Measurements from ENCODE around the gene ITPRIPL1. TPM values are rescaled to one million over a fixed set of nuclear protein-coding genes. Genes with fewer than 3 reads are reported as not detected.

The ITPRIPL1 gene
- polyA plus RNA-seq, 4 donors = 3.8 to 5.1 (median 4.8) TPM

- DNase-seq (ENCODE audit: low read depth in 4 of 4, low spot score in 3 of 4) = no peak
Observed at GRCh38 chr2:96320728-96321622, 4.1 kb upstream of the ITPRIPL1 start.

DNA sequence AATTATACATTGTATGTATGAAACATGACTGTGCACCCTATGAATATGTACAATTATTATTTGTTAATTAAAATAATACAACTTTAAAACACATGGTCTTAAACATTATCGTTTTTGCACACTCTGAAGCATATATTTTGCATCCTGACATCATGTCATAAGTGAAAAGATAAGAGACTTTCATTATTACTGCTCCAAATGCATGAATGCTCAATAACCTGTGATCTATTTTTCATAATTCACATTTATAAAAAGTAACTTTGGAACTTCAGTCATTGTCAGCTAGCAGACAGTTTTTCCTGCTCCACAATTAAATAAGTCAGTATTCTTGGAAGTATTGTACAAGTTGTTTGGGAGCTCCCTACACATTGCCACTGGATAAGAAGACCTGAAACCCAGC, 1.3 kb upstream of the ITPRIPL1 start:
- DNase-seq (ENCODE audit: low read depth in 4 of 4, low spot score in 3 of 4) = no peak

GRCh38 chr2:96324721-96325040, 436 bp upstream of the ITPRIPL1 start:
- no peak for DNase-seq (ENCODE audit: low read depth in 4 of 4, low spot score in 3 of 4)

DNA sequence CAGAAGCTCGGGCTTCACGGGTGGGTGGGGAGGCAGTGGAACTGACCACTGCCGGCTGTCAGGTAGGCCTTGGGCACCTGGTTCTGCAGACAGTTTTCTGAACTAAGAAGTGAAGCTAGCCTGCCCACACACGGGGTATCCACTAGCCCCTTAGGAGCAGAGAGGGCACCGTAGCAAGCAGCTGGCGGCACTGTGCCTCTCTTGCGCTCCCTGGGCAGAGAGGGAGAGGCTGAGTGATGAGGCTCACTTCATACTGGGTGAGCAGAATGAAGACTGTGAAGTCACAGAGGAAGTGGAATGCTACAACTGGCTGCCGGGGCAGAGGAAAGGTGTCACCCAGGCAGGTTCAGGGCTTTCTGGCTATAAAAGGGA, 753 bp downstream of the ITPRIPL1 start:
- no peak for DNase-seq (ENCODE audit: low read depth in 4 of 4, low spot score in 3 of 4)

GRCh38 chr2:96326564-96326963, 1.4 kb downstream of the ITPRIPL1 start:
- no peak for DNase-seq (ENCODE audit: low read depth in 4 of 4, low spot score in 3 of 4)

DNA sequence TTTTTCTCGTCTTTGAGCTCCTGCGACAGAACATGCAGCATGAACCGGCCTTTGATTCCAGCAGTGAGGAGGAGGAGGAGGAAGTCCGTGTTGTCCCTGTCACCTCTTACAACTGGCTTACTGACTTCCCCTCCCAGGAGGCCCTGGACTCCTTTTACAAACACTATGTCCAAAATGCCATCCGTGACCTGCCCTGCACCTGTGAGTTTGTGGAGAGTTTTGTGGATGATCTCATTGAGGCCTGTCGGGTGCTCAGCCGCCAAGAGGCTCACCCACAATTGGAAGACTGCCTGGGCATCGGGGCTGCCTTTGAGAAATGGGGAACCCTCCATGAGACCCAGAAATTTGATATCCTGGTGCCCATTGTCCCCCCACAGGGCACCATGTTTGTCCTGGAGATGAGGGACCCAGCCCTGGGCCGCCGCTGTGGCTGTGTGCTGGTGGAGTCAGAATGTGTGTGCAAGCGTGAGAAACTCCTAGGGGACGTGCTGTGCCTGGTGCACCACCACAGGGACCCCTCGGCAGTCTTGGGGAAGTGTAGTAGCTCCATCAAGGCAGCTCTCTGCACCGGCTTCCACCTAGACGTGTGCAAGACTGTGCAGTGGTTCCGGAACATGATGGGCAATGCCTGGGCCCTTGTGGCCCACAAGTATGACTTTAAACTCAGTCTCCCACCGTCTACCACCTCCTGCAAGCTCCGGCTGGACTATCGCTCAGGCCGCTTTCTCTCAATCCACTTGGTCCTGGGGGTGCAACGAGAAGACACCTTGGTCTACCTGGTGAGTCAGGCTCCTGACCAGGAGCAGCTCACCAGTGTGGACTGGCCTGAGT, 2.1 kb downstream of the ITPRIPL1 start:
- DNase-seq (ENCODE audit: low read depth in 4 of 4, low spot score in 3 of 4) = no peak

GRCh38 chr2:96329456-96329855, 4.3 kb downstream of the ITPRIPL1 start:
- no peak for DNase-seq (ENCODE audit: low read depth in 4 of 4, low spot score in 3 of 4)

GRCh38 chr2:96329874-96330273, 4.8 kb downstream of the ITPRIPL1 start:
- no peak for DNase-seq (ENCODE audit: low read depth in 4 of 4, low spot score in 3 of 4)

DNA sequence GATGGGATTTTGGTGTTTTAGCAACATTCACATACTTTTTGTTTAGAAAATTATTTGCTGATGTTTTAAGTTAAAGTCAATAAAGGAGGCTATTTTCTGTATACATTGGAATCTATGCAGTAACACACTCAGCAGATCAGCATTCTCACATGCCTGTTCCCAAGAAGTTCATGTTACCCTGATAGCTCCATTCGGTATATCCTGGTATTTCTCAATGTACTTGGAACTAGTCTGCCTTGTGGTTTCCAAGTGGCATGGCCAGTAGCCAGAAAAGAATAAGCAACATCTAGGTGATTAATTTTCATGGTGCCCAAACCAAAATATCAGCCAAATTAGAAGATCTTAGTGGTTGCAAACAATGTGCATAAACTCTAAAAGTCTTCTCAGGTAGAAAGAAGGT, 5.3 kb downstream of the ITPRIPL1 start:
- no peak for DNase-seq (ENCODE audit: low read depth in 4 of 4, low spot score in 3 of 4)

DNA sequence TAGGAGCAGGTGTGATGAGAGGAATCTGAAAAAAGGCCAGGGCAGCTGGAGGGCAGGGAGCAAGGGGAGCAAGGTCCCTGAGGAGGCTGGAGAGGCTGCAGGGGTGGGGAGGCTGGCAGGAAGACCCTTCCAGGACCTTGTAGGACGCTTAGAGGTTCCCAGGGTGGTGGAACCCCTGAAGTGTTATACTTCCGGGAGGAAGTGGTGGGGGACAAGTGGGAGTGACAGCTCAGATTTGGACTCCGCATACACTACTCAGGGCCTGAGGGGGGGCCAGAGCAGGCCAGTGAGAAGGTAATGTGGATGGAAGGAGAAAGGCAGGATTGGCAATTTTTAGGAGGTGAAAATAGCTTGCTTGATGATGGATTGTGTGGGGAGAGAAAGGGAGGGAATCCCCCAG, 8.6 kb downstream of the ITPRIPL1 start:
- no peak for DNase-seq (ENCODE audit: low read depth in 4 of 4, low spot score in 3 of 4)

DNA sequence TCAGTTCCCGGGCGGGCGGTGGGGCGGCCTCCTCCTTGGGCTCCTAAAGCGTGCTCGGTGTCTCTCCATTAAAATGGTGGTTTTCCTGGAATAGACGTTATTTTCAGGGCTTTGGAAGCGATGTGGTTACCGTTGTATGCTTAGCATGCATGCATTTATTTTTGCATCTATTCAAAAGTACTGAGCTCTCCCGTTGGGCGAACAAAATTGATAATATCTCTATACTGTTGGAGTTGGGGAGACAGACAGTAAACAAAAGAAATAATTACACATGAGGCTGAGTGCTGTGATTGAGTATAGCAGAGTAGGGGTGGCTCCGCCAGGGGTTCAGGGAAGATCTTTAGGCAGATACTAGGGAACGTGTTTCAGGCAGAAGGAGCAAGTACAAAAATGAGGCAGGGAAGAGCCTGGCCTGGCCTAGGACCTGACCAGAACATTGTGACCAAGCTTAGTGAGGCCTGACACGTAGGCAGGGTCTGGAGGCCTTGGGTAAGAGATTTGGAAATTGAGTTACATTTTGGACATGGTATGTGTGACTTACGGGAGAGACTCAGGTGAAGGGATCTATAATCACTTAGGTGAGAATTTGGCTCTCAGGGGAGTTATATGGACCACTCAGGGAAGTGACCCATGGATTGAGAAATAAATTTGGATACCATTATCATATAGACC, 11.1 kb downstream of the ITPRIPL1 start:
- DNase-seq (ENCODE audit: low read depth in 4 of 4, low spot score in 3 of 4) = no peak

GRCh38 chr2:96336873-96337272, 11.8 kb downstream of the ITPRIPL1 start:
- DNase-seq (ENCODE audit: low read depth in 4 of 4, low spot score in 3 of 4) = no peak

- DNase-seq (ENCODE audit: low read depth in 4 of 4, low spot score in 3 of 4) = no peak
Observed at GRCh38 chr2:96340493-96341414, 15.6 kb downstream of the ITPRIPL1 start.

- no peak for DNase-seq (ENCODE audit: low read depth in 4 of 4, low spot score in 3 of 4)
Observed at GRCh38 chr2:96341641-96342040, 16.5 kb downstream of the ITPRIPL1 start.

- no peak for DNase-seq (ENCODE audit: low read depth in 4 of 4, low spot score in 3 of 4)
Observed at GRCh38 chr2:96342085-96342484, 17.0 kb downstream of the ITPRIPL1 start.

- no peak for DNase-seq (ENCODE audit: low read depth in 4 of 4, low spot score in 3 of 4)
Observed at GRCh38 chr2:96344011-96344410, 18.9 kb downstream of the ITPRIPL1 start.

GRCh38 chr2:96345438-96345837, 20.3 kb downstream of the ITPRIPL1 start:
- no peak for DNase-seq (ENCODE audit: low read depth in 4 of 4, low spot score in 3 of 4)

DNA sequence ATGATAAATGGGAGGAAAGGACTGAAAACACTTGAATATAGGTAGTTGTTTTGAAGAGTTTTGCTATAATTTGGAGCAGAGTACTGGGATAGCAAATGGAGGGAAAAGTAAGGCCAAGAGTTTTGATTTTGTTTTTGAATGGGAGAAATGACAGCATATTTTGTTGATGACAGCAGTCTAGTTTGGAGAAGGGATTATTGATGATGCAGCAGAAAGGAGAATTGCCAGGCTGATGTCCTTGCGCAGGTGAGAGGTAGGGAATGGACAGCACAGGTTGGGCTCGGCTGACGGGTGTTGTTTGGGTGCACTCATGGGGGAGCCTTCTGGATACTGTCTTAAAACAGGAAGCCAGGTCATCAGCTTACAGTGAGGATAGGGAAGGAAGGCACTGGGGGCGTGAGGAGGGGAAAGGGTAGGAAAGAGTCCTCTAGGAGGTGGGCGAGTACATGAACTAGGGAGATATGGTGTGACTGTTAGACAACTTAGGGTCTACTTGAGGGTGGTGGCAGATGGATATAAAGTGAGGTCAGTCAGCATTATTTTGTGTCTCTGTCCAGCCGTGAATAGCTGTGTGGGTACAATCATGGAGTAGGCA, 20.8 kb downstream of the ITPRIPL1 start:
- no peak for DNase-seq (ENCODE audit: low read depth in 4 of 4, low spot score in 3 of 4)

- no peak for DNase-seq (ENCODE audit: low read depth in 4 of 4, low spot score in 3 of 4)
Observed at GRCh38 chr2:96347395-96347794, 22.3 kb downstream of the ITPRIPL1 start.

GRCh38 chr2:96353032-96353561, 28.0 kb downstream of the ITPRIPL1 start:
- no peak for DNase-seq (ENCODE audit: low read depth in 4 of 4, low spot score in 3 of 4)

All from left renal pelvis (tissue), 4 donors.